Gastrocnemius medialis (tissue), 4 donors: ENCODE measurements around the gene GTF2E1.

ENCODE experiments used
- POLR2A ChIP-seq, 2 donors: fragments of 450-650 bp; IDR thresholded peaks; one replicate each; pipeline ENCODE4 v1.6.1; 2017; ENCODE audit warnings: antibody characterized with exemption in 2 of 2, mild to moderate bottlenecking in 2 of 2, moderate library complexity in 2 of 2
- TF ChIP-seq, protein P1 (sequence below), 5 experiments: fragments of 450-650 bp in 3 of 5; fragments of 200-600 bp in 2 of 5; sonication (generic) in 2 of 5; IDR thresholded peaks in 4 of 5; conservative IDR thresholded peaks in 1 of 5; 1 replicate in 4 of 5; 2 replicates in 1 of 5; pipeline ENCODE4 v1.5.1; 2016 to 2019; ENCODE audit warnings: antibody characterized with exemption in 5 of 5, mild to moderate bottlenecking in 3 of 5, moderate library complexity in 3 of 5

DNA sequence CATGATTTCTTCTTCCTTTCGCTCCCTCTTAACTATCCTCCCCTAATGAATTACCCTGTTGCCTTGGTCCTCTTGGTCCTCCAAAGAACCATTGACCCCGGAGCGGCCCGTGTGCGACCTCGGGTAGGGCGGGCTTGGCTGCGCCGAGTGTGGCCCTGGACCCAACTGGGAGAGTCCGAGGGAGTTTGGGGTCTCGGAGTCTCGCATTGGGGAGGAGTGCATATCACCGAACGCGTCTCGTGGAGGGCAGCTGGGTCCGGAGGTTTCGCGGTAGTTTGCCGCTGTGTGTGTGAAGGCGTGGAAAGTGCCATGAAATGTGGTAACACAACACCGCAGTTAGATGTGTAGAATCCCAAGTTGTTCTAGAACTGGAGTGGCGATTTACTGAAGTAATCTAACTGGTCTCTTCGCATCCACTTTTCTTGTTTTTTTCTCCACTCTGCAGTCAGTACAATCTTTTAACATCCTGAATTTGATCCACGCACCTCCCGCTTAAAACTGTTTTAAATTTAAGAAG is 363 bp downstream of the GTF2E1 start:
- TF ChIP-seq, protein P1, sequence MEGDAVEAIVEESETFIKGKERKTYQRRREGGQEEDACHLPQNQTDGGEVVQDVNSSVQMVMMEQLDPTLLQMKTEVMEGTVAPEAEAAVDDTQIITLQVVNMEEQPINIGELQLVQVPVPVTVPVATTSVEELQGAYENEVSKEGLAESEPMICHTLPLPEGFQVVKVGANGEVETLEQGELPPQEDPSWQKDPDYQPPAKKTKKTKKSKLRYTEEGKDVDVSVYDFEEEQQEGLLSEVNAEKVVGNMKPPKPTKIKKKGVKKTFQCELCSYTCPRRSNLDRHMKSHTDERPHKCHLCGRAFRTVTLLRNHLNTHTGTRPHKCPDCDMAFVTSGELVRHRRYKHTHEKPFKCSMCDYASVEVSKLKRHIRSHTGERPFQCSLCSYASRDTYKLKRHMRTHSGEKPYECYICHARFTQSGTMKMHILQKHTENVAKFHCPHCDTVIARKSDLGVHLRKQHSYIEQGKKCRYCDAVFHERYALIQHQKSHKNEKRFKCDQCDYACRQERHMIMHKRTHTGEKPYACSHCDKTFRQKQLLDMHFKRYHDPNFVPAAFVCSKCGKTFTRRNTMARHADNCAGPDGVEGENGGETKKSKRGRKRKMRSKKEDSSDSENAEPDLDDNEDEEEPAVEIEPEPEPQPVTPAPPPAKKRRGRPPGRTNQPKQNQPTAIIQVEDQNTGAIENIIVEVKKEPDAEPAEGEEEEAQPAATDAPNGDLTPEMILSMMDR (IDR thresholded peaks at IDR 0.05 in 4 of 5, conservative IDR thresholded peaks at IDR 0.05 in 1 of 5), result no peak
- no peak for TF ChIP-seq POLR2A (IDR thresholded peaks at IDR 0.05)
